ENCODE measurements around the gene RARB.

The RARB gene

GRCh38 chr3:25582242-25582641 lies 154.2 kb downstream of the RARB start:
- DNase-seq: no peak

- DNase-seq: no peak
Observed at GRCh38 chr3:25583343-25583742, 155.3 kb downstream of the RARB start.

- no peak for DNase-seq
Observed at GRCh38 chr3:25584011-25584789, 156.1 kb downstream of the RARB start.

GRCh38 chr3:25585361-25586166 lies 157.5 kb downstream of the RARB start:
- DNase-seq: no peak

GRCh38 chr3:25586167-25586505 lies 158.1 kb downstream of the RARB start:
- no peak for DNase-seq

GRCh38 chr3:25586553-25586952 lies 158.5 kb downstream of the RARB start:
- no peak for DNase-seq

- DNase-seq: no peak
Observed at GRCh38 chr3:25587094-25587493, 159.0 kb downstream of the RARB start.

- no peak for DNase-seq
Observed at GRCh38 chr3:25587526-25587925, 159.5 kb downstream of the RARB start.

- DNase-seq: no peak
Observed at GRCh38 chr3:25587975-25588374, 159.9 kb downstream of the RARB start.

GRCh38 chr3:25588441-25589103 lies 160.5 kb downstream of the RARB start:
- no peak for DNase-seq

- DNase-seq: no peak
Observed at GRCh38 chr3:25589104-25589782, 161.2 kb downstream of the RARB start.

GRCh38 chr3:25589783-25590258 lies 161.8 kb downstream of the RARB start:
- no peak for DNase-seq

GRCh38 chr3:25592510-25592968 lies 164.5 kb downstream of the RARB start:
- no peak for DNase-seq

- no peak for DNase-seq
Observed at GRCh38 chr3:25593001-25593400, 164.9 kb downstream of the RARB start.

- no peak for DNase-seq
Observed at GRCh38 chr3:25594007-25594502, 166.0 kb downstream of the RARB start.

- no peak for DNase-seq
Observed at GRCh38 chr3:25597535-25598101, 169.6 kb downstream of the RARB start.

GRCh38 chr3:25603703-25604102 lies 175.6 kb downstream of the RARB start:
- no peak for DNase-seq

- DNase-seq: no peak
Observed at GRCh38 chr3:25604107-25604805, 176.2 kb downstream of the RARB start.

GRCh38 chr3:25610167-25610566 lies 182.1 kb downstream of the RARB start:
- DNase-seq: no peak

GRCh38 chr3:25610779-25611178 lies 182.7 kb downstream of the RARB start:
- no peak for DNase-seq

- no peak for DNase-seq
Observed at GRCh38 chr3:25611193-25611592, 183.1 kb downstream of the RARB start.

- no peak for DNase-seq
Observed at GRCh38 chr3:25618028-25618427, 190.0 kb downstream of the RARB start.
